IPS-18c (cell line): ENCODE measurements around the gene SYNDIG1.

Source experiments
- H3K4me3 ChIP-seq: 2 replicates; pipeline ENCODE4 v1.7.0; 2013; ENCODE audit warnings: low read depth, mild to moderate bottlenecking, low read length, moderate library complexity; ENCODE audit not compliant: insufficient read depth
- H3K9me3 ChIP-seq: one replicate; pipeline ENCODE4 v1.6.1; 2013; ENCODE audit warnings: mild to moderate bottlenecking, low read length, moderate library complexity; ENCODE audit not compliant: control insufficient read depth, insufficient read depth

The SYNDIG1 gene

GRCh38 chr20:24461848-24462247, 7.6 kb upstream of the SYNDIG1 start:
- H3K9me3 ChIP-seq = no peaks in the 10 kb centered on the region
- no peak overlapping the region for H3K4me3 ChIP-seq

- no peaks in the 10 kb centered on the region for H3K9me3 ChIP-seq
- no peak overlapping the region for H3K4me3 ChIP-seq
These were observed 6.9 kb upstream of the SYNDIG1 start for GRCh38 chr20:24462460-24463010.

DNA sequence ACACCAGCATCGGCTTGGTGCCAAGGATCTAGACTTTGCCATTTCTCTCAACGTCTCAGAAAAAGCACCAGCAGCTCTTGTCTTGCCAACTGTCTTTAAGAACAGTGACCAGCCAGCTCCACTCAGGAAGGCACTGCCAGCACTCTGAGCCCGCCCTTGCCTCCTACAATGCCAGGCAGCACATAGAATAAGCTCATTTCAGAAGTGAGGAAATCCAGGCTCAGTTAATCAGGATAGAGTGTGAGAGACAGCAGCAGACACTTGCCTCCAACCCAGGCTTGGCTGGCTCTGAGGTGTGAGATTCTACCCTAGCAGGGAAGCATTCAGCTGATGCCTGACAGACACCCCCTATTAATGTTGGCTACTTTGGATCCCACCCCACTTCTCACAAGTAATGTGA, 4.3 kb upstream of the SYNDIG1 start:
- H3K4me3 ChIP-seq = no peak overlapping the region
- no peaks in the 10 kb centered on the region for H3K9me3 ChIP-seq

- no peak overlapping the region for H3K4me3 ChIP-seq
These were observed 3.7 kb upstream of the SYNDIG1 start for GRCh38 chr20:24465730-24466129.

DNA sequence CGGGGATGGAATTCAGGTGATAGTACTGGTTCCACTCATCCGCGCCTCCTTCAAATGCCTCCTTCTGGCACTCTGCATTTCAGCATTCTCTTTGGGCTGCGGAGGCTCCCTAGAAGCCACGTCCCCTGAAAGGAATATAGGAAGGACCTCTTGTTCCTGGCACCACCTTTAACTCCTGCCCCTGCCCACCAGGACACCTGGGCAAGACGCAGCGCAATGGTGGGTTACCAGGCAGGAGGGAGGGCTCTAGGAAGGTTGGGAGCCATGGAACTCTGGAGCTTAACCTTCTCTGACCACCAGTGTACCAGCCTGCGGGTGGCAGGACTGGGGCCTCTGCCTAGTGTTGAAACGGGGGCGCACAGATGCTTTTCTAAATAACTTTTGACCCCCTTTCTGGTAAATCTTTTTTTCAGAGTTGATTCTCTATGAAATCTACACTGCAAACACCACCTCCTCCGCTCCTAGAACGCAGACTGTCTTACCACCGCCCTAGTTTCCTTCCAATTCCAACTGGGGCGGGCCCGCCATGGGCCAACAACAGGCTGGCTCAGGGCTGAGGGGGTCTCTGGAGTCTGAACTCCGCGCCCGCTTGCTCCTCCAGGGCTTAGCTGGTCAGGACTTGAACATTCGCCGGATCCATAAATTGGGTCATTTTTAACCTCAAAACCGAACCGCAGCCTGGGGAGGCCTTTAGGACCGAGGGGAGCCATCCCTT, 871 bp upstream of the SYNDIG1 start:
- H3K9me3 ChIP-seq = no peaks in the 10 kb centered on the region
- peak overlapping the region; percentile 84 for H3K4me3 ChIP-seq

More at GRCh38 chr20:24465730-24466129, 3.7 kb upstream of the SYNDIG1 start:
- H3K9me3 ChIP-seq = no peaks in the 10 kb centered on the region

DNA sequence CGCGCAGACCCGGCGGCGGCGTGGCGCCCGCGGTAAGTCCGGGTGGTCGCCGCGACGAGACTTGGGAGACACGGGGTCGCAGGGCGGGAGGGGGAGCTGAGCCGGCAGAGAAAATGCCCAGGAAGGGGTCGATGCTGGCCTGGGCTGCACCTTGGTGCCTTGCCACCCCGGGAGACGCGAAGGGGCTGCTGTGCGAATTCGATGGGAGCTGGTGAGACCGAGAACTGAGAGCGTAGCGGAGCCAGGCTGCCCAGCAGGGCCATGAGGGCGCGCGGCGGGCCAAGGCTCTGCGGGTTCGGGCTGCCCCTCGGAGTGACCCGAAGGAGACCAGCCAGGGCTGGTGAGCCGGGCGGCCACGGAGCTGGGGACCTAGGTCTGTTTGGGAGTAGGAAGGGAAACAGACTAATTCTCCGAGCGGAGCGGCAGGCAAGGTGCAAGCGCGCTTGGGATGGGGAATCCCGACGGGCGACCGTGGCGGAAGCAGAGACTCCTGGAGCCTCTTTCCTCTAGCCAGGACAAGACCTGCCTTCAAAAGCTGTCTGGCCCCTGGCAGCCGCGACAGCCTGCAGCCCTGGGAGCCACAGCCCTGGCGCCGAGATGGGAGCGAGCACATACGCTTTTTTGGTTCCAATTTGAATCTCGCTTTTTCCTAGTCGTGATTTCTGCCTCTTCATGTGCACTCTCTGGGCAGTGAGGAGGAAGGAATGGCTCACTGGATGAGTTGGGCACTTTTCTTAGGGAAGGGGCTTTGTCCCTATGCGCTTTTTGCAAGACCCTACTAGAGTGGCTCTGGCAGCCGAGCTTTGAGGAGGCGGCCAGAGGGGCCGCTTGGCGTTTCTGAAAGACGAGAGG, 691 bp downstream of the SYNDIG1 start:
- H3K9me3 ChIP-seq = no peaks in the 10 kb centered on the region
- peak overlapping the region; percentile 84 for H3K4me3 ChIP-seq

GRCh38 chr20:24470746-24471582, 1.5 kb downstream of the SYNDIG1 start:
- Histone ChIP-seq H3K9me3 (no peaks in the 10 kb centered on the region), H3K4me3 (peak overlapping the region; percentile 84)

DNA sequence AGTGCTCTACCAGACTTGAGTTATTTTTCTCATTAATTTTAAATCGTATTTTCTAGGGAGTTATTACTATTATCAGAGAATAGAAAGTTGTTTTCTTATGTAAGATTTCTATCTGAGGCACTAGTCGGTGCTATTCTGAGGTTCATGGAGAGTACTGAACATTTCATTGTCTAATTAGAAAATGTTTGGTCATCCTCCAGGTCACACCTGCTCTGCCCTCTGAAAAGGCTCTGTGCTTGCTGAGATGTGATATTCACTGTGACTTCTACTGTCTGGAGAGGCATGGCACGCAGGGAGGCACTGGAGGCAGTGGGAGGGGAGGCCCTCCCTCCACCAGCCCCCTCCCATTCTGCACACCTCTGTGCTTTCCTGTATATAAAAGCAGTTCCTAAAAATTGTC, 3.0 kb downstream of the SYNDIG1 start:
- H3K4me3 ChIP-seq = no peak overlapping the region
- no peaks in the 10 kb centered on the region for H3K9me3 ChIP-seq

DNA sequence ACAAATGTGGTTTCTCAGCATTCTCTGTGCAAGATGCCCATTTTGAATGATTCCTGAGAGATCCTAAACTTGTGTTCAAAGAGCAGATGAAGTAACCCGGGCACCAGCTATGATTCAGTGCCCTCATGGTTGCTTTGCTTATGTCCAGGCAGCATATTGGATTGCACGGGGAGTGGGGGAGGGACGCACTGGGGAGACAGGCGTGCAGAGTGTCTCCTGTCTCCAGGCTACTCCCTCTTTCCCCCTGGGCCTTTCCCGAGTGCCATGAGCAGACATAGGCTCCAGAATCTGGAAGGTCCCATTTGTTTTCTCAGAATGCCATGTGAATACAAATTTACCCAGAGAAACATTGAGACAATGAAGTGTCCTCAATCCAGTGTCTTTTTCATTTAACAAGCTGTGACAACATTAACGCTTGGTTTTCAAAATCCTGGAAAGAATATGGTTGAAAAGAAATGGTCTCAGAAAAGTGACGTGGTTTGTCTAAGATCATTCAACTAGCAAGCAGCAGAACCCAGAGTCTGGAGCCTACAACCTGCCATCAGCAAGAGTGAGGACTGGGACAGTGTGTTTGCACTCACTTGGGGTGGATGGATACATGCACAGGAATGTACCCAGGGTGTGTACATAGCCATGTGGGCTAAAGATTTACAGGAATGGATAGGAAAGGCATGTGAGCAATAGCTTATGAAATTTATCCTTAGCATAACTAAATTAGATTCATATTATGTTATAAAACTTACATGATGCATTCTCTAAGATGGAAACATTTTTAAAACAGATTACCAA, 4.2 kb downstream of the SYNDIG1 start:
- H3K9me3 ChIP-seq = no peaks in the 10 kb centered on the region
- H3K4me3 ChIP-seq = no peak overlapping the region

GRCh38 chr20:24477831-24478547, 8.6 kb downstream of the SYNDIG1 start:
- H3K9me3 ChIP-seq = no peaks in the 10 kb centered on the region
- no peak overlapping the region for H3K4me3 ChIP-seq

DNA sequence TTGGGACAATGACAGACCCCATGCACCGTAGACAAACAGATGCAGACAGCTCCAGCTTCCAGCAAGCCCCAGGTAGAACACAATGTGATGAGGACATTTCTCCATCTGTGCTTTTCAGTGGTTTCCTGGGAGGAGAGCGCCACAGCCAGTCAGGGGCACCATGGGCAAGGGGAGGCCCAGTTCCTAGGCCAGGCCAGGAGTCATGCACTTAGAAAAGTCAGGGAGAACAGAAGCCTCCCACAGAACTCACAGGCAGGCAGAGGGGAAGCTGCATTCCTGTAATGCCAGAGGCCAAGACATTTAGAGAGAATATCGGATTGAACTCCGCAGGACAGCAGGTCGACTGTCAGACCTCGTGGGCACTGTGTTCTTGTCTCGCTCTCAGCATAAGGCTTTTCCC, 9.2 kb downstream of the SYNDIG1 start:
- Histone ChIP-seq H3K4me3 (no peak overlapping the region), H3K9me3 (no peaks in the 10 kb centered on the region)

DNA sequence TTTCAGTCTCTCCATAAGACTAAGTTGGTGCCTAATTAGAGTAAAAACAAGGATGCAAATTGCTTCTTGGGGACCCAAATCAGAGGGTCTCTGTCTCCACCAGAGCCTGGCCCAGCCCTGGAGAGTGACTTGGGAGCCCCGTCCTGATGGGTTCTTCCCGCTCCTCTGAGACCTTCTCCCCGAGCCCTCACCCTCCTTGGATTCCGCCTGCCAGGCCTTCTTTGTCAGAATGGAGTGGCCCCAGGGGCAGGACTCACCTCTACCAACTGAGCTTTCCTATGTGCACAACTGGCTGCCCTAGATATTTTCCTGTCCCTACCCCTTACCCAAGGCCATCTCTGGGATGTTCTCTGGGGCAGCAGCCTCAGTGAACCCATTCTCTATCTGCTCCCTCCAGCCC, 9.7 kb downstream of the SYNDIG1 start:
- no peaks in the 10 kb centered on the region for H3K9me3 ChIP-seq
- no peak overlapping the region for H3K4me3 ChIP-seq

- no peaks in the 10 kb centered on the region for H3K9me3 ChIP-seq
- no peak overlapping the region for H3K4me3 ChIP-seq
These were observed 10.2 kb downstream of the SYNDIG1 start for GRCh38 chr20:24479595-24479994.

DNA sequence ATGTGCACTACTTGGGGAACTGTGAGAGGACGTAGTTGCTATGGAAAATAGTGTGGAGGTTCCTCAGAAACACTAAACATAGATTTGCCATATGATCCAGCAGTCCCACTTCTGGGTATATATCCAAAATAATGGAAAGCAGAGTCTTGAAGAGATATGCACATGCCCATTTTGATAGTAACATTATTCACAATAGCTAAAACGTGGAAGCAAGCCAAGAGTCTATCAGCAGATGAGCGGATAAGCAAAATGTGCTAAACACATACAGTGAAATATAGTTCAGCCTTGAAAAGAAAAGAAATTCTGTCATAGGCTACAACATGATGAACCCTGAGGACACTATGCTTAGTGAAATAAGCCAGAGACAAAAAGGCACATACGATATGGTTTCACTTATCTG, 11.1 kb downstream of the SYNDIG1 start:
- Histone ChIP-seq H3K4me3 (no peak overlapping the region), H3K9me3 (no peaks in the 10 kb centered on the region)

GRCh38 chr20:24481173-24481572, 11.7 kb downstream of the SYNDIG1 start:
- Histone ChIP-seq H3K9me3 (no peaks in the 10 kb centered on the region), H3K4me3 (no peak overlapping the region)

GRCh38 chr20:24483435-24484080, 14.1 kb downstream of the SYNDIG1 start:
- H3K9me3 ChIP-seq = no peaks in the 10 kb centered on the region
- no peak overlapping the region for H3K4me3 ChIP-seq
